SK-N-SH treated with all-trans-retinoic acid at 6 μM for 48 hours (cell line): ENCODE measurements around the gene GLA.

Experiments used
- ATAC-seq: fragments of 200-7000 bp; cut with Tn5 transposase; 3 replicates; pipeline ENCODE4 v1.9.1; 2020; ENCODE audit warnings: mild to moderate bottlenecking, moderate library complexity
- ARNTL ChIP-seq: fragments of 450-650 bp; formaldehyde crosslinking; IDR thresholded peaks from 2 replicates; pipeline ENCODE4 v1.5.0; 2020; ENCODE audit warnings: low read depth, mild to moderate bottlenecking, moderate library complexity, borderline replicate concordance
- BACH2 ChIP-seq: fragments of 250-450 bp; sonication (Bioruptor Pico); IDR thresholded peaks from 2 replicates; pipeline ENCODE4 v1.9.0; 2021; ENCODE audit warnings: mild to moderate bottlenecking, borderline replicate concordance
- CSDC2 ChIP-seq: fragments of 250-450 bp; sonication (Bioruptor Pico); IDR thresholded peaks from 2 replicates; pipeline ENCODE4 v1.5.0; 2020; ENCODE audit warnings: mild to moderate bottlenecking, moderate library complexity
- ESRRG ChIP-seq: fragments of 250-450 bp; sonication (Bioruptor Pico); IDR thresholded peaks from 2 replicates; pipeline ENCODE4 v1.6.1; 2021; ENCODE audit warnings: mild to moderate bottlenecking
- GLIS3 ChIP-seq: fragments of 250-450 bp; sonication (Bioruptor Pico); IDR thresholded peaks from 2 replicates; pipeline ENCODE4 v1.5.0; 2020; ENCODE audit warnings: mild to moderate bottlenecking, moderate library complexity
- OSR1 ChIP-seq: fragments of 250-450 bp; sonication (Bioruptor Pico); IDR thresholded peaks from 2 replicates; pipeline ENCODE4 v1.8.0; 2022; ENCODE audit warnings: moderate library complexity, mild to moderate bottlenecking, inconsistent platforms
- PPARA ChIP-seq: fragments of 250-450 bp; sonication (Bioruptor Pico); IDR thresholded peaks from 2 replicates; pipeline ENCODE4 v1.5.0; 2020; ENCODE audit warnings: mild to moderate bottlenecking, borderline replicate concordance
- RARB ChIP-seq: fragments of 250-450 bp; sonication (Bioruptor Pico); IDR thresholded peaks from 2 replicates; pipeline ENCODE4 v1.8.0; 2021; ENCODE audit warnings: mild to moderate bottlenecking, moderate library complexity
- SNAI2 ChIP-seq: fragments of 250-450 bp; sonication (Bioruptor Pico); IDR thresholded peaks from 2 replicates; pipeline ENCODE4 v1.5.0; 2020; ENCODE audit warnings: mild to moderate bottlenecking, moderate library complexity
- TCF4 ChIP-seq: fragments of 250-450 bp; sonication (Bioruptor Pico); IDR thresholded peaks from 2 replicates; pipeline ENCODE4 v1.8.0; 2021; ENCODE audit warnings: mild to moderate bottlenecking, moderate library complexity, borderline replicate concordance
- ZC3H10 ChIP-seq: fragments of 250-450 bp; sonication (Bioruptor Pico); IDR thresholded peaks from 2 replicates; pipeline ENCODE4 v1.5.1; 2021; ENCODE audit warnings: mild to moderate bottlenecking, moderate library complexity
- ZFP3 ChIP-seq: fragments of 250-450 bp; sonication (Bioruptor Pico); IDR thresholded peaks from 2 replicates; pipeline ENCODE4 v1.5.0; 2020; ENCODE audit warnings: mild to moderate bottlenecking, moderate library complexity
- ZNF565 ChIP-seq: fragments of 450-650 bp; formaldehyde crosslinking; conservative IDR thresholded peaks from 2 replicates; pipeline ENCODE4 v1.5.0; 2020; ENCODE audit warnings: low read depth, mild to moderate bottlenecking, moderate library complexity
- ZNF70 ChIP-seq: fragments of 450-650 bp; formaldehyde crosslinking; IDR thresholded peaks from 2 replicates; pipeline ENCODE4 v1.5.0; 2020; ENCODE audit warnings: mild to moderate bottlenecking, moderate library complexity
- ZNF8 ChIP-seq: fragments of 450-650 bp; formaldehyde crosslinking; IDR thresholded peaks from 2 replicates; pipeline ENCODE4 v1.5.0; 2020; ENCODE audit warnings: mild to moderate bottlenecking, moderate library complexity
- TF ChIP-seq, protein P1 (sequence below): fragments of 250-450 bp; sonication (Bioruptor Pico); IDR thresholded peaks from 2 replicates; pipeline ENCODE4 v1.5.1; 2021; ENCODE audit warnings: mild to moderate bottlenecking, moderate library complexity
- TF ChIP-seq, protein P2 (sequence below): fragments of 250-450 bp; sonication (Bioruptor Pico); IDR thresholded peaks from 2 replicates; pipeline ENCODE4 v1.8.0; 2021; ENCODE audit warnings: low read depth, mild to moderate bottlenecking, moderate library complexity, borderline replicate concordance
- TF ChIP-seq, protein P3 (sequence below): fragments of 250-450 bp; sonication (Bioruptor Pico); IDR thresholded peaks from 2 replicates; pipeline ENCODE4 v1.8.0; 2020; ENCODE audit warnings: mild to moderate bottlenecking, moderate library complexity, borderline replicate concordance
- TF ChIP-seq, protein P4 (sequence below): fragments of 250-450 bp; sonication (Bioruptor Pico); IDR thresholded peaks from 2 replicates; pipeline ENCODE4 v1.5.0; 2020; ENCODE audit warnings: mild to moderate bottlenecking, moderate library complexity

Gene GLA

DNA sequence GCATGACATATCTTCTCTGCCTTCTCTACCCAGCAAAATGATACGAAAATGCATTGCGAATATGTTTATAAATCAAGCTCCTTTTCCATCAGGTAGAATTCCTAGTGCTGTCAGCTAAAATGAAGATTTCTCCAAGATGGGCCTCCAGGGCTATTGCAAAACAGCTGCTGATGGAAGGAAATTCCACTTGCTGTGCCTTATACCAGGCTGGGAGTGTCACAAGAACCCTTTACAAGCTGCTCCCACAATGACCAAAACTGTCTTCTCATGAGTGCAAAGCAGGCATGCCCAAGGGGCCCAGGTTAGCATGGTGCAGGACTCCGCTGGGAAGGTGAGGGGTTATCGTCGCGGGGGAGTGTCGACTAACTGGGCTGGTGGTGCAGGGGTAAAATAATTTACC lies 9.0 kb upstream of the GLA start:
- TF ChIP-seq, protein P1, sequence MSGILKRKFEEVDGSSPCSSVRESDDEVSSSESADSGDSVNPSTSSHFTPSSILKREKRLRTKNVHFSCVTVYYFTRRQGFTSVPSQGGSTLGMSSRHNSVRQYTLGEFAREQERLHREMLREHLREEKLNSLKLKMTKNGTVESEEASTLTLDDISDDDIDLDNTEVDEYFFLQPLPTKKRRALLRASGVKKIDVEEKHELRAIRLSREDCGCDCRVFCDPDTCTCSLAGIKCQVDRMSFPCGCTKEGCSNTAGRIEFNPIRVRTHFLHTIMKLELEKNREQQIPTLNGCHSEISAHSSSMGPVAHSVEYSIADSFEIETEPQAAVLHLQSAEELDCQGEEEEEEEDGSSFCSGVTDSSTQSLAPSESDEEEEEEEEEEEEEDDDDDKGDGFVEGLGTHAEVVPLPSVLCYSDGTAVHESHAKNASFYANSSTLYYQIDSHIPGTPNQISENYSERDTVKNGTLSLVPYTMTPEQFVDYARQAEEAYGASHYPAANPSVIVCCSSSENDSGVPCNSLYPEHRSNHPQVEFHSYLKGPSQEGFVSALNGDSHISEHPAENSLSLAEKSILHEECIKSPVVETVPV, result no peak
- TF ChIP-seq ZNF70 (CRISPR knock-in tag) (no peak), OSR1 (CRISPR knock-in tag) (no peak), ZFP3 (CRISPR knock-in tag) (no peak)
- ATAC-seq, result no peak

DNA sequence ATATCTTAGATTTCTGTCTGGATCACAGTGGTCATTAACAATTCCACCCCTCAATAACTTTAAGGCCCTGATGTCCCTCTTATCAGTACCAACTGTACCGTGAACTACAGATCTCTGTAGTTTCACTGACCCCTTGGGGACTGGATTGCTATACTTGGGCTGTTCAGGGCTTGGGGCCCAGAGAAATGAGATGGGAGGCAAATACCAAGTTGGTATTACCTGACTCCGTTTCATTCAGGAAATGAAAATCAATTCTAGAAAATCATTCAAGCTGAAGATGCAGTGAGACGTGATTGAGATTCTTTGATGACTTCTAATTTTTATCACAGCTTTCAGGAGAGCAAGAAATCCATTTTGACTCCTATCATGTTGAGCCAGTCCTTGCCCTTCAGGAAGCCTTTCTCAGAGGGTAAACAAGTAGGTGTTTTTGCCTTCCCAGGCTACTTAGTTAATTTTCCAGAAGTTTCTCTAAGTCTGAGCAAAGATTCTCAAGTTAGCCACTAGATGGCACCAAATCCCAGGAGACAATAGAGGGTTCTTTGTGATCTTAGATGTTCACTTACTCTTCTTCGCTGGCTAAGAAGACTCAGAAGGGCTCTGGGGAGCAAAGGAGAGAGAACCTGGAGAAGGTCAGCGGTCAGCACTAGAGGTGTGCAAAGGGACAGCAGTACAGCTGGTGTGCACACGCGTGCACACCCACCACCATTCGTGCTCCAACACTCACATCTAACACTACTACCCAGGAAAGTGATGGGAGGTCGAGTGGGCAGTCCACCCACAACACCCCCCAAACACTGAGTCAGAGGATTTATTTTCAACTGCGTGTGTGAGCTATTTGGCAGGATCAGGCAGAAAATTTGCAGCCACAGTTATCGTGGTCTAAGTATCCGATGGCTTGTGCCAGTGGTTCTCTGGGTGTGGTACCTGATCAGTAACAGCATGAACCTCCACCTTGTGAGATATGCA lies 7.7 kb upstream of the GLA start:
- peak; percentile 75 for ATAC-seq

DNA sequence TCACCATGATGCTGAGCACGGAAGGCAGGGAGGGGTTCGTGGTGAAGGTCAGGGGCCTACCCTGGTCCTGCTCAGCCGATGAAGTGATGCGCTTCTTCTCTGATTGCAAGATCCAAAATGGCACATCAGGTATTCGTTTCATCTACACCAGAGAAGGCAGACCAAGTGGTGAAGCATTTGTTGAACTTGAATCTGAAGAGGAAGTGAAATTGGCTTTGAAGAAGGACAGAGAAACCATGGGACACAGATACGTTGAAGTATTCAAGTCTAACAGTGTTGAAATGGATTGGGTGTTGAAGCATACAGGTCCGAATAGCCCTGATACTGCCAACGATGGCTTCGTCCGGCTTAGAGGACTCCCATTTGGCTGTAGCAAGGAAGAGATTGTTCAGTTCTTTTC lies 4.3 kb upstream of the GLA start:
- no peak for ATAC-seq
- no peak for TF ChIP-seq ZNF70 (CRISPR knock-in tag)
- no peak for TF ChIP-seq ESRRG (CRISPR knock-in tag)
- TF ChIP-seq, protein P1, result no peak
- no peak for TF ChIP-seq OSR1 (CRISPR knock-in tag)
- no peak for TF ChIP-seq RARB

More for the DNA sequence above, 7.7 kb upstream of the GLA start:
- no peak for TF ChIP-seq BACH2 (CRISPR knock-in tag)
- no peak for TF ChIP-seq RARB
- TF ChIP-seq, protein P2, sequence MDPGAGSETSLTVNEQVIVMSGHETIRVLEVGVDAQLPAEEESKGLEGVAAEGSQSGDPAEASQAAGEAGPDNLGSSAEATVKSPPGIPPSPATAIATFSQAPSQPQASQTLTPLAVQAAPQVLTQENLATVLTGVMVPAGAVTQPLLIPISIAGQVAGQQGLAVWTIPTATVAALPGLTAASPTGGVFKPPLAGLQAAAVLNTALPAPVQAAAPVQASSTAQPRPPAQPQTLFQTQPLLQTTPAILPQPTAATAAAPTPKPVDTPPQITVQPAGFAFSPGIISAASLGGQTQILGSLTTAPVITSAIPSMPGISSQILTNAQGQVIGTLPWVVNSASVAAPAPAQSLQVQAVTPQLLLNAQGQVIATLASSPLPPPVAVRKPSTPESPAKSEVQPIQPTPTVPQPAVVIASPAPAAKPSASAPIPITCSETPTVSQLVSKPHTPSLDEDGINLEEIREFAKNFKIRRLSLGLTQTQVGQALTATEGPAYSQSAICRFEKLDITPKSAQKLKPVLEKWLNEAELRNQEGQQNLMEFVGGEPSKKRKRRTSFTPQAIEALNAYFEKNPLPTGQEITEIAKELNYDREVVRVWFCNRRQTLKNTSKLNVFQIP (CRISPR knock-in tag), result no peak
- no peak for TF ChIP-seq ZNF70 (CRISPR knock-in tag)
- TF ChIP-seq, protein P3, sequence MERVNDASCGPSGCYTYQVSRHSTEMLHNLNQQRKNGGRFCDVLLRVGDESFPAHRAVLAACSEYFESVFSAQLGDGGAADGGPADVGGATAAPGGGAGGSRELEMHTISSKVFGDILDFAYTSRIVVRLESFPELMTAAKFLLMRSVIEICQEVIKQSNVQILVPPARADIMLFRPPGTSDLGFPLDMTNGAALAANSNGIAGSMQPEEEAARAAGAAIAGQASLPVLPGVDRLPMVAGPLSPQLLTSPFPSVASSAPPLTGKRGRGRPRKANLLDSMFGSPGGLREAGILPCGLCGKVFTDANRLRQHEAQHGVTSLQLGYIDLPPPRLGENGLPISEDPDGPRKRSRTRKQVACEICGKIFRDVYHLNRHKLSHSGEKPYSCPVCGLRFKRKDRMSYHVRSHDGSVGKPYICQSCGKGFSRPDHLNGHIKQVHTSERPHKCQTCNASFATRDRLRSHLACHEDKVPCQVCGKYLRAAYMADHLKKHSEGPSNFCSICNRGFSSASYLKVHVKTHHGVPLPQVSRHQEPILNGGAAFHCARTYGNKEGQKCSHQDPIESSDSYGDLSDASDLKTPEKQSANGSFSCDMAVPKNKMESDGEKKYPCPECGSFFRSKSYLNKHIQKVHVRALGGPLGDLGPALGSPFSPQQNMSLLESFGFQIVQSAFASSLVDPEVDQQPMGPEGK, result no peak
- TF ChIP-seq OSR1 (CRISPR knock-in tag), result no peak
- TF ChIP-seq, protein P4, sequence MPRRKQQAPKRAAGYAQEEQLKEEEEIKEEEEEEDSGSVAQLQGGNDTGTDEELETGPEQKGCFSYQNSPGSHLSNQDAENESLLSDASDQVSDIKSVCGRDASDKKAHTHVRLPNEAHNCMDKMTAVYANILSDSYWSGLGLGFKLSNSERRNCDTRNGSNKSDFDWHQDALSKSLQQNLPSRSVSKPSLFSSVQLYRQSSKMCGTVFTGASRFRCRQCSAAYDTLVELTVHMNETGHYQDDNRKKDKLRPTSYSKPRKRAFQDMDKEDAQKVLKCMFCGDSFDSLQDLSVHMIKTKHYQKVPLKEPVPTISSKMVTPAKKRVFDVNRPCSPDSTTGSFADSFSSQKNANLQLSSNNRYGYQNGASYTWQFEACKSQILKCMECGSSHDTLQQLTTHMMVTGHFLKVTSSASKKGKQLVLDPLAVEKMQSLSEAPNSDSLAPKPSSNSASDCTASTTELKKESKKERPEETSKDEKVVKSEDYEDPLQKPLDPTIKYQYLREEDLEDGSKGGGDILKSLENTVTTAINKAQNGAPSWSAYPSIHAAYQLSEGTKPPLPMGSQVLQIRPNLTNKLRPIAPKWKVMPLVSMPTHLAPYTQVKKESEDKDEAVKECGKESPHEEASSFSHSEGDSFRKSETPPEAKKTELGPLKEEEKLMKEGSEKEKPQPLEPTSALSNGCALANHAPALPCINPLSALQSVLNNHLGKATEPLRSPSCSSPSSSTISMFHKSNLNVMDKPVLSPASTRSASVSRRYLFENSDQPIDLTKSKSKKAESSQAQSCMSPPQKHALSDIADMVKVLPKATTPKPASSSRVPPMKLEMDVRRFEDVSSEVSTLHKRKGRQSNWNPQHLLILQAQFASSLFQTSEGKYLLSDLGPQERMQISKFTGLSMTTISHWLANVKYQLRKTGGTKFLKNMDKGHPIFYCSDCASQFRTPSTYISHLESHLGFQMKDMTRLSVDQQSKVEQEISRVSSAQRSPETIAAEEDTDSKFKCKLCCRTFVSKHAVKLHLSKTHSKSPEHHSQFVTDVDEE (CRISPR knock-in tag), result no peak
- TF ChIP-seq TCF4 (CRISPR knock-in tag), result no peak
- TF ChIP-seq SNAI2, result no peak
- TF ChIP-seq GLIS3 (CRISPR knock-in tag), result no peak
- no peak for TF ChIP-seq ZNF565
- TF ChIP-seq ESRRG (CRISPR knock-in tag), result no peak
- TF ChIP-seq ZFP3 (CRISPR knock-in tag), result no peak
- no peak for TF ChIP-seq ZNF8 (CRISPR knock-in tag)
- no peak for TF ChIP-seq CSDC2 (CRISPR knock-in tag)
- no peak for TF ChIP-seq PPARA (CRISPR knock-in tag)
- no peak for TF ChIP-seq ARNTL (CRISPR knock-in tag)
- TF ChIP-seq ZC3H10, result no peak
